ENCODE measurements around the gene ZC3H12A. TPM values are rescaled to one million over a fixed set of nuclear protein-coding genes. Genes with fewer than 3 reads are reported as not detected.

Gene ZC3H12A
- total and polyA plus RNA-seq, 2 of the 8 experiments (the other 6 are each of a cell fraction or from before 2014, with no cell fraction given), result 7.4 to 10.0 TPM

DNA sequence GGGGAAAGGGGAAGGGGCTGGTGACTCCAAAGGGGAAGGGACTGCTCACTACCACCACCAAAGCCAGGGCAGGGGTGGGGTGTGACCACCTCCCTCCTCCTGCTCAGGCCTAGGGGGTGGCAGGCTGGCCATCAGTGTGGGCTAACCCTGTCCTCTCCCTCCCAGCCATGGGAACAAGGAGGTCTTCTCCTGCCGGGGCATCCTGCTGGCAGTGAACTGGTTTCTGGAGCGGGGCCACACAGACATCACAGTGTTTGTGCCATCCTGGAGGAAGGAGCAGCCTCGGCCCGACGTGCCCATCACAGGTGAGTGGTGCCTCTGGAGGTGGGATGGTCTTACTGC is 5.7 kb downstream of the ZC3H12A start (continued):
- no peak for TF ChIP-seq NRF1 (IDR thresholded peaks at IDR 0.05; ENCODE audit: low read depth, low read length)
- TF ChIP-seq KDM1A (IDR thresholded peaks at IDR 0.05; ENCODE audit: borderline replicate concordance, low read length), result no peak
- no peak for TF ChIP-seq EZH2 (IDR thresholded peaks at IDR 0.05; ENCODE audit: low read depth, low read length, severe bottlenecking)
- no peak for TF ChIP-seq BRCA1 (IDR thresholded peaks at IDR 0.05; ENCODE audit: low read depth, low read length)

All from H1 (cell line).